HG03571 (cell line): ENCODE results near the gene CDH5.
"Not testable (repeated sequence)": the region's sequence is repeated elsewhere in the genome, so short reads cannot be mapped to it uniquely, and the experiment has no call there.

Source experiments
- ATAC-seq: cut with Tn5 transposase; IDR thresholded peaks from one replicate; pipeline ENCODE4 v1.9.1; 2021; ENCODE audit not compliant: unreplicated experiment

Gene CDH5

DNA sequence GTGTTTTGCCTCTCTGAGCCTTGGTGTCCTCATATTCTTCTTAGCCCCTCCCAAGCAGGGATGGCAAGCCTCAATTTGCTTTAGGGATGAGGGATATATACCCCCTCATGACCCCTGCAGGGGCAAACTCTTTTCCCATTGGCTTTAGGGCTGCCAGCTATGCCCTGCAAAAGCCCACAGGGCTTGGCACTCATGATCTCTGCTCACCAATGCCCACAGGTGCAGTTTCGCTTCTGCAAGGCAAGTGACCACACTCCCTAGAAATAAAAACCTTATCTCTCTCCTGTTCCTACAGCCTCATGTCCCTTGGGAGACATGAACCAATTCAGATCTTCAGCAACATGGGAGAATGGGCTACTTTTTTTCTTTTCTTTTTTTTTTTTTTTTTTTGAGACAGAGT, 69.4 kb downstream of the CDH5 start:
- no peak for ATAC-seq

DNA sequence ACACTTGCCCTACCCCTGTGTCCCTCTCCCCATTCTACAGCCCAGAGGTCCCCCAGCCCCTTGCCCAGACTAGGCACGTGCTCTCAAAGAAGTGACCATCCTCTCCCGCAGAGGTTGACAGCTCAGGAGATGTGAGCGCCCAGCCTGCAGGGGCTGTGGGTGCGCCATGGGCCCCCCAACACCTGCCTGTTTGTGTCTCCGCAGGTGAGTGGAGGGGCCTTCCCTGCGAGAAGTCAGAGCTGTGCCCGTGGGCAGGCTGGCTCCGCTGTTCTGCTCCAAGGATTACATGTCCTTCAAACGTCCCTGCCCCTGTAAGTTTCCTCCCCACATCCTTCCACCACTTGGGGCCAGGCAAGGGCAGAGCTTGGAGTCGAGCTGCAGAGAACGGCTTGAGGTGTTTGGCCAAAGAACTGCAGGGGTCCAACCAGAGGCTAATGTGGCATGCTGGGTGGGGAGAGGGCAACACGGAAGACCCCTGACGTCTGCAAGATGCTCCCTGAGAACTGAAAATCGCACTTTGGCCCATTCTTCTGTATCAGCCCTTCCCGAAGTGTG, 71.0 kb downstream of the CDH5 start:
- ATAC-seq: no peak

- no peak for ATAC-seq
These were observed 72.0 kb downstream of the CDH5 start for GRCh38 chr16:66438536-66438935.

- no peak for ATAC-seq
These were observed 72.7 kb downstream of the CDH5 start for GRCh38 chr16:66439051-66439730.

DNA sequence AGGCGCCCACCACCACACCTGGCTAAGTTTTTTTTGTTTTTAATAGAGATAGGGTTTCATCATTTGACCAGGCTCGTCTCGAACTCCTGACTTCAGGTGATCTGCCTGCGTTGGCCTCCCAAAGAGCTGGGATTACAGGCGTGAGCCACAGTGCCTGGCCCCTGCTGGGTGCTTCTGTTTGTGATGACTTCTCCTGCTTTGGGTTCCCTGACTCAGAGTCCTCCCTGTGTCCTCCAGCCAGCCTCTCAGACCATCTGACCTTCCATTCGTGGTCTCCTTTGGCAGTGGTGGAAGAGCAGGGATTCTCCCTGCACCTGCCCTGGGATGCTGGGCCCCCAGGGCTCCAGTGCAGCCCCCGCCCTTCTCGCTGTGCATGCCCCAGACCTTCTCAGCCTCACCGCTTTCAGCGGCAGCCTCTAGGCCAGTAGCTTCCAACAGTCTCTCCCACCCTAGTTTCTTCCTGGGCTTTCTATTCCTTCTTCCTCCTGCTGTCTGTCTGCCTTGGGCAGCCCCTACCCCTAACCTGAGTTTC, 73.8 kb downstream of the CDH5 start:
- no peak for ATAC-seq

DNA sequence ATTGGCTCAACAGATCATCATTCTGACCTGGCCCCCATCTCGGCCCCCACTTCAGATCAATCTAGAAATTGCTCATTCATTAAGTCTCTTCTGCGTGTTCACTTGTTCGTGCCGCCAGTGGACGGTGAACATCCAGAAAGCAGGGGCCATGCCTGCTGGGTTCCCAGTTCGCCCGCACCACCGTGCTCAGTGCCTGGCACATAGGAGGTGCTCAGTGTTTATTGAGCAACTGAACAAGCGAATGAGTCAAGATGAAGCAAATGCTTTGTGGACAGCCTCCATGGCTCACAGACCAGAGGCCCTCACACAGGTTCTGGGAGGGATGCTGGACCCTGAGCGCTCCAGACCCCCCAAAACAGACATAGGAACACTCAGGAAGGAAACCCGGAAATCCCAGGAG, 74.5 kb downstream of the CDH5 start:
- no peak for ATAC-seq

GRCh38 chr16:66441586-66442375, 75.3 kb downstream of the CDH5 start:
- ATAC-seq: no peak

DNA sequence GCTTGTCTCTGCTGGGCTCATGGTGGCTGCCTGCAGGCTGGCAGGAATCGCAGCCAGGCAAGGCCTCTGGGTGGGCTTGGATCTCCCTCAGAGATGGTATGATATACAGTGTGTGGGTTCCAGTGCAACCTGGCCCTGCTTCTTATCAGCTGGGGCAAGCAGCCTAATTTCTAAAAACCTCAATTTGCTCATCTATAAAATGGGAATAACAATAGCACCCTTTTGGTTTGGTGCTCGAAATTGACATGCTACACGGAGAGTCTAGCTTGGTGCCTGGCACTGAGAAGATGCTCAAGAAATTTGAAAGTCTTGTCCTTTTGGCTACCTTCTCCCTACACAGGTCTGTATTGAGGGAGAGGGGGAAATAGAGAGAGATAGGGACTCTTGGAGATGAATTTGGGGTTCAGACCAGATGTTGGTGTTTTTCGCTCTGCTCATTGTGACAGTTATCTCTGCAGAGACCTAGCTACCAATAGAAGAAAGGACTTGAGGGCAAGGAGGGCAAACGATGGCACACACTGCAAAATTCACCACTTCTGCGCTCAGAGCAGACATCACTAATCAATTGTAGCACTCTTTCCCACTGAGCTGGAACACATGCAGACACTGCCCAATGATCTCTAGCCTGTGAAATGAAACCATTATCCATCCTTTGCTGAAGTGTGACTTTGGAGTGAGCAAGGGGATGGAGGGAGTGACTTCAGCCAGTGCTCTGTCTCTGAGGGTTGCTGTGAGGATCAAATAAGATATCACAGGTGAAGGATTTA, 76.2 kb downstream of the CDH5 start:
- ATAC-seq: no peak

DNA sequence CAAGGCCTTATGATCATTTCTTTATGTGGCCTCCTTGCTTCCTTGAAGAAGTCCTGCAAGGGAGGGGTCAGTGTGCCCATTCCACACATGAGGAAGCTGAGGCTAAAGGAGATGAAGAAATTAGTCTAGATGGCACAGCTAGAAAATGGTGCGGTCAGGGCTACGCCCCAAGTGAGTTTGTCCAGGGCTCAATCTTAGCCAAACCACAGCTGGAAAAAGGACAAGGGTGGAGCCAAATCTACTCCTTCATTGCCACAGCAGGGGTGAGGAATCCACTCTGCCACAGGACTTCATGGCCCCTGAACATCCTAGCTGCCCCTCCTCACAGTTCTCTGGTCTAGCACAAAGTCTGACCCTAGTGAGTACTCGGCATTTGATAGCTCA, 76.8 kb downstream of the CDH5 start:
- no peak for ATAC-seq

DNA sequence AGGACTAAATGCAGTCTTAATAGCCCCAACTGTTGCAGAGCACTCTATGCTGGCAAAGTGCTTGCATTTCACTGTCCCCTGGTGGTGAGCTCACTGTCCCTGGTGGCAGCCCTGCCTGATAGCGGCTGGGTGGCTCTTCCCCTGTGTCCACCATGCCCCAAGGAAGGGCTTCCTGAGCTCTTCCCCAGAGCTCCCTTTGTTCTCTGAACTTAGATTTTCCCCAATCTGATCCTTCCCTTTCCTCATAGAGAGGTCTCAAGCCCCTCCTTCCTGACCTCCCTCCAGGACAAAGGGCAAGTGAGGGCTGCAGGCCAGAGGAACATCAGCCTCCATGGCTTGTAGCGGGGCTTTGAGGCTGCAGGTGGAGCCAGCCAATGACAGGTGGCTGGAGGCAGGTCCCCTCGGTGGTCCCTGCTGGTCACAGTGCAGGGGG, 77.6 kb downstream of the CDH5 start:
- ATAC-seq: no peak

DNA sequence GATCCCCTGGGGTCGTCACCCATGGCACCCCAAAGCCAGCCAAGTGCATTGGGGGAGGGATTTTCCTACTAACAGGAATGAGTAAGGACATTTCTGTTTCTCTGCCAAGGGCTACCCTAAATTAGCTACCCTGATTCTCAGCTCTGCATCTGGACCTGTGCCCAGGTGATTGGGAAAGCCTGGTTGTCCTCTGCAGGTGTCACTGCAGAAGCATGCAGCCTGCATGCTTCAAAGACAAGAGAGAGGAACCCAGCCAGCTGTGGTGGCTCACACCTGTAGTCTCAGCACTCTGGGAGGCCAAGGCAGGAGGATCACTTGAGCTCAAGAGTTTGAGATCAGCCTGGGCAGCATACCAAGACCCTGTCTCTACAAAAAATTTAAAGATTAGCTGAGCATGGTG, 80.2 kb downstream of the CDH5 start:
- no peak for ATAC-seq

- ATAC-seq: no peak
These were observed 81.0 kb downstream of the CDH5 start for GRCh38 chr16:66447491-66447890.

- ATAC-seq: no peak
These were observed 85.1 kb downstream of the CDH5 start for GRCh38 chr16:66451548-66451947.

GRCh38 chr16:66453230-66453629, 86.7 kb downstream of the CDH5 start:
- not testable (repeated sequence) for ATAC-seq
